HG02981 (cell line): Measurements from ENCODE around the gene PNPLA1.
A peak's percentile ranks its signal among the peaks of the same experiment; 100 is the strongest.

Experiments
- ATAC-seq: cut with Tn5 transposase; IDR thresholded peaks from one replicate; pipeline ENCODE4 v1.9.1; 2021; ENCODE audit warnings: mild to moderate bottlenecking, moderate library complexity; ENCODE audit not compliant: unreplicated experiment

PNPLA1 gene

DNA sequence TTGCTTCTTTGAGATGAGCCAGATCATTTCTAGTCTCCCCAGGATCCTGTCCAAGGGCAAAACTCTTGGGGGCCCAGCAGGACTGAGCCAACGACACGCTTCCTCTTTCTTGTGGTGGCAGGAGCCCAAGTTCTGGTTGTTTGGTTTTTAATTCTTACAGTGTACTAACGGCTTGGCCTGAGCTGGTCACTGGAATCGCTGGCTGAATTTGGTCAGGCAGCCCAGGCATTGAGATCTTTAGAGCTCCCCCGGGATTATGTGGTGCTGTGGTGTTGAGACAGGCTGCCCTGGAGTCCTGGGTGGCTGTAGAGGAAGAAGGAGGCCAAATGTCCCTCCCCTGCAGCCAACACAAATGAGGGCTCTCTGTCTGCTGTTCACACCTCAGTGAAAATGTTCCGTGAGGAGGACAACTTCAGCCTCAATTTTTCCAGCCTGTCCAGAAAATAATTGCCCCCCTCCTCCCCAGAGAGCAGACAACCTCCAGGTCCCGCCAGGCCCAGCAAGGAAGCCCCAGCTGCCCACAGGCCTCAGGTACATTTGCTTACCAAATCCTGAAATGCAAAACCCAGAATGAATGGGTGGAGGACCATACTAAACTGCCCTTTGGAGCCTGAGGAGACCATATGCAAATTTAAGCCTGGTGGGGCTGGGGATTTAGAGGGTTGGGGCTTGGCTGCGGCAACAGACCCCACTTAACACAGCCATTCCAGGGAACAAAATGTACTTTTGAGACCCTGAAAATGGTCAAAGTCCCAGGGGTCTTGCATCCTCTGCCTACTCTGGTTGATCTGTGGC, 43.2 kb downstream of the PNPLA1 start:
- peak; percentile 50 for ATAC-seq

DNA sequence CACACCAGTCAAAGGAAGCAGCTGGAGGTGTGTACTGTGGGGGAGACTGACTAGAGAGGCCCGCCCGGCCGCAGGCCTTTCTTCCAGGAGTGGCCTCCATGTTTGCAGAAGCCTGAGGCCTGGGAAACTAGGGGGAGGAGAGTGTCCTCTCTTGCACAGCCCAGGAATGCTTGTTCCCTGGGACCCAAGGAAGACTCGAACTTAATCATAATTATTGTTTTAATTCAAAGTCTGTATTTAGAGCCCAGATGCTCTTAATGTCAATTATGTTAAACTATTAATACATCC, 43.7 kb downstream of the PNPLA1 start:
- no peak for ATAC-seq

DNA sequence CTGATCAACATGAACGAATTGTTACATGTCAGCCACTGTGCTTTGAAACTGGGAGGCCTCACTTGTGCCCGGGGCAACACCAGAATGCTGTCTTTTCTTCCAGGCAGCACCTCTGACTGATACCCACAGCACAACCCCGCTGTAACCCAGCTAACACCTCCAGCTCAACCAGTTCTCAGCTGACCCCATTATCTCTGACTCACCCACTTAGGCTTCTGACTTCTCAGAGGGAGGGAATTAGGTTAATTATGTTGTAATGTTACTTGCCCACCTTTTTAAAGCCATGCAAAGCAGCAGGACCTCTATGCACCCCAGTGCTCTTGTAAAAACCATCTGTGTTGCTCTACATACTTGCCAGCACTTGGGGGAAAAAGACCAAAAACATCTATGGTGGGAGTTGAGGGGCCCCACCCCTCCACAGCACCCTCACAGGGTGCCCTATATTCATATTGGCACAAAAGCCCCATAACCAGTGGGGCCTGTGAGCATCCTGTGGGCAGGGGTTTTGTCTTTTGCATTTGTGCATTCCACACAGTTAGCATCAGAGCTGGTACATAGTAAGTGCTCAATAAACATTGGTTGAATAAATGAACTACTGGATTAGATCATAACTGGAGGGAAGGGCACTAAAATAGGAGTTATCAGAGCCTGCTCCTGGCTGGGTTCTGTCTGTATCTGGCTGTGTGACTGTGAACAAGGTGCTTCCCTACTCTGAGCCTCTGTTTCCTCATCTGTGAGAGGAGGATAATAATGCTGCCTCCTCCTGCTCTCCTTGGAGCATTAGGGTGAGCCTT, 44.6 kb downstream of the PNPLA1 start:
- no peak for ATAC-seq

DNA sequence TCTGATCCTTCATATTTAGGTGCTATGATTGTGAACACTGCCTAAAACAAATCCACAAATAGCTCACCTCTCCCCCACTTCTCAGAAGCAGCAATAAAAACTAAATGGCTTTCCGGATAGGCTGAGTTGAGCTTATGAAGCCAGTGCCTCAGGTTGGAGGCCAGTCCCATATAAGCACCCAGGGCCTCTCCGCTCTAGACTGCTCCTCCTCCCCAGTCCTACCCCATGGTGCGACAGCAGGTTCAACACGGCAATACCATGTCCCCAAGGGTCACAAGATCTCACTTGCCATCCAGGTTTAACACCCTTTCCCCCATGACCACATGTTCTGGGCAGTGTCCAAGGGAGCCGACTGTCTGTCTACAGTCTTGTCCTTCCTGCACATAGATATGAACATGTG, 46.1 kb downstream of the PNPLA1 start:
- ATAC-seq: no peak

DNA sequence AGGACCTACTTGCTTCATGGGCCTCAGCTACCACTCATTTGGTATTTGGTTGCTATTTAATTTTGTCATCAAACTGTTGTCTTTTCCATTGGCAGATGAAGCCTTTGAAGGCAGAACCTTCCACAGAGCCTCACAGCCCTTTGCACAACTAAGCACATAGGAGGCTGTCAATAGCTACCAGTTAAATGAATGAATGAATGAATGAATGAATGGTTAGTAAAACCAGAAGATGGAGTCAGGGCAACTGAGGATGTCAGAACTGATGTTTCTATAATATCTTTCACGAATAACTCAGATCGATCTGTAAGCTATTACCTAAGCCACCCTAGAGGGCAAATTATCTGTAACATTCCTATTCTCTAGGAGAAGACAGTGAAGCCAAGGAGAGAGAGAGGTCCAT, 47.8 kb downstream of the PNPLA1 start:
- ATAC-seq: no peak

DNA sequence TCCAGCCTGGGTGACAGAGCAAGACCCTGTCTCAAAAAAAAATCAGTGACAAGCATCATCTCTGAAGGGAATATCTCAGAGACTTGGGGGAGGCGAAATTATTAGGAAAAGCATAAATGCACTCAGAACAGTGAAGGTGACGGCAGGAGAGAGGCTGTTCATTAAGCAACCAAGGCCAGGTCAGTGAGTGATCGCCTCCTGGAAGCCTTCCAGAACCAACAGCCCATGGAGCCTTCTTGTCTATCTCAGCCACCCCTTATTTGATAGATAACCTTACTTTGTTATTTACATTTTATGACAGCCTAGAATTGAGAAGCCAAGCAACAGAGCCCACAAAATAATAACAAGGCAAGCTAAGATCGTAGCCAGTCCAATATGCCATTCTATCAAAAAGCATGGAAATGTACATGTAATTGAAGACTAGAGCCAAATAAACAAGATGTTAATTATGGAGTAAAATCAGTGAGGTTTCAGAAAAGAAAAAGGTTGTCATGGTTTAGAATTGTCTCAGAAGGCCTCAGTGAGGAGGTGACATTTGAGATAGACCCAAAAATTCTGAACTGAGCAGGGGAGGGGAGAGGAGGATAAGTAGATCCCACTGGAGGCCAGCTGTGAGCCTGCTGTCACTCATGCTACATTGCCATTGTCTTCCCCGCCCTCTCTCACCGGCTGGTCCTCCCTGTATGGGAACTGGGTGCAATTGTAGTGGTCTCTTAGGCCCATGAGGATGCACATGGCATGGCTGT, 49.0 kb downstream of the PNPLA1 start:
- no peak for ATAC-seq

DNA sequence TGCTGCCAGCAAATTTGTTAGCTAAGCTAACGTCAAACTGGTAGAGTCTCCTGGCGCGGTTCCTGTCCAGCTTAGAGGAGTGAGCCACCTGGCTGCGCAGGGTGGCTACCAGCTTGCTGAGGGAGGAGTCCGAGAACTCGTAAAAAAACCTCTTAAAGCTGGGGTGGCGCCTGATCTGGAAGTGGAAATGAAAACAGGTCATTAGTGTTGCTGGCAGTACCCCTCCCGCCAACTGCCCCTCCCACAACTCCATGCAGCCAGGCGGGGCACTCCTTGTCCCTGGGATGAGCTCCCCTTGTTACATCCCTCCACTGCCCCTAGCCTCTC, 49.5 kb downstream of the PNPLA1 start:
- no peak for ATAC-seq

DNA sequence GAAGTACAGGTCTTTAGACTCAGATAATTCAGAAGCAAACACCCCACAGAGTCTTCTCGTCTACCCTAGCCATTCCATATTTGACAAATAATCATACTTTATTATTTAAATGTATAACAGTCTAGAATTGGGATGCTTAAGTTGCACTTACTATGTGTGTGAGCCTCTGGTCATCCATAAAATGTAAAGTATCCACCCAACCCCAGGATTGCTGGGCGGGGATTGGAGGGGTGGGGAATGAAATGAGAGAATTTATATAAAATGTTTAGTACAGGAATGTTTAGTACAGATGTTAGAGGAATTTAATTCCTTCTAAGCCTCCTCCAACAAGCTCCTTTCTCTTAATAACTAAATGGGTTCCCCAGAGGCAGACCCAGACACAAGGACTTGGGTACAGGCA, 50.0 kb downstream of the PNPLA1 start:
- no peak for ATAC-seq

DNA sequence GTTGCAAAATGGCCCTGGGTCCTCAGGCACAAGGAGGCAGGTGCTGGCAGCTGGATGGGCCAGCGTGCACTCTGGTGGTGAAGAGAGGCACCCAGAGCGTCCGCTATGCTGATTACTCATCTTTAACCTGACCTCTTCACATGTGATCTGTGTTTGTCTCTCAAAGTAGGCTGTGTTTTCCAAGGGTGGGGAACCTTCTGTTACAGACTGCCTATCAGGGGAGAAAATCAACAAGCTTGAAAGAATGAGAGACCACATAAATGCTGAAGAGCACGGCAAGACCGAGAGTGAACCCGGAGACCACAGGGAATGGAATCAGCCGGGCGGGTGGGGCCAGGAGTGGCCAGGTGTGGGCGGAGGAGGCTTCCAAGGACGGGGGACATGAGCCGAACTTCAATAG, 50.6 kb downstream of the PNPLA1 start:
- no peak for ATAC-seq

DNA sequence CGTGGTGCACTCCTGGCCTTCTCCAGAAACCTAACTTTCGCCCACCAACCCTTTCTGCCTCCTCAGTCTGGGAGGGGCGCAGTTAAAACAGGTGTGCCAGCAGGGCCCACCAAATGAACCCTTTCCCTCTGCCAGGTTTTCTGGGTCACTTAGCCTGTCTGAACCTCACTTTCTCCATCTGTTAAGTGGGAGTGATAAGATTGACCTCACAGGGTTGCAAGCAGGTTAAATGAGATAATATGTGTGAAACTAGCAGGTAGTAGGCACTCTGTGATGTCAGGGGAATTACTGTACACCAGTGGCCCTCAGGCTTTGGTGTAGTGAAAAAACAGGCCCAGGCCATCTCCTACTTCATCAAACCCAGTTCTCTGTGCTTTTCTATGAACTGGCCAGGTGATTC, 52.7 kb downstream of the PNPLA1 start:
- ATAC-seq: no peak

DNA sequence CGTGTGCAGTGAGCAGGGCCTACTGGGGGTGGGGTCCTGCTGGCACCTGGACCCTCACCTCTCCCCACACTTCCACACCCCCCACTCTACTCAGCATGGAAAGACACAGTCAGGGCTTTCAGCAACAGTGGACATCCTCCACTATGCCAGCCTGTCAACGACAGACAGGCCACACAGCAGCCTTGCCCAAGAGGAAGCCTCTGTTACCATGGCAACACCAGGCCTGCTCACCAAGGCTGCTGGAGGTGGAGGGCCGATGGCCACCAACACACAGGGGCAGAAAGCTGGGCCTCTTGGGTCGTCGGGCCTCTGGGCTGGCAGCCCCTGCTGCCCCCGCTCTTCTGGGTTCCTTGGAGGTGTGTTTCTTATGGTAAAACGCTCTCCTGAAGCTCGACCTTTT, 53.2 kb downstream of the PNPLA1 start:
- no peak for ATAC-seq

DNA sequence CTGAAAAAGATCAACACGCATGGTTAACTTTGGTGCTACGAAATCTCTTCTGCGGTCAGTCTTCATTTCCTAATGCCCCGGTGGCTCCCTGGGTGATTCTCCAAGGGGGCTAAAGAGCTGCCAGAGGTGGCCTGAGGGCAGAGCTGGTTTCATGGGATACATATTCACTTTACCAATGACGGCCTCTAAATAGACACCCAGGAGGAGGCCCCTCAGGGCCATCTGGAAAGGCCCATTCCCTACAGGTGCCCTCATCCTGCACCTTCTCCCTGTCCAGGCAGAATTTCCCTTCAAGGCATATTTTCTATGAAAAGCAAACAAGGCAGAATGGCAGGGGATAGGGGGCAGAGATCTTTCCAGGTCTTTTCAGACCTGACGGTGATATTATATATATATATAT, 54.3 kb downstream of the PNPLA1 start:
- ATAC-seq: no peak

DNA sequence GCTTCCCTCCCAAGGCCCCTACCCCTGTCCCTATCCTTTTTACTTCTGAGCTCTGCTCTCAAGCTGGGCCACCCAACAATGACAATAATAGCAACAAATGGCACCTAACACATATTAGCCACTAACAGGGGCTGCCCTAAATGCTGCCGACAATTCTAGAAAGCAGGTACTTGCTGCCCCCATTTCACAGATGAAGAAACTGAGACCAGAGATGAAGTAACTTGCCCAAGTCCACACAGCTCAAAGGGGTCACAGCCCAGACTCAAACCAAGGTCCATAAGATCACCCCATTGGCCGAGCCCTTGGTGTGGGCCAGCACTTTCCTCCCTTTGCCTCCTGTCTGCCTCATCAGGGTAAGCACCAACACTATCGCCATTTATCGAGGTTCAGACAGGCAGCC, 54.9 kb downstream of the PNPLA1 start:
- ATAC-seq: no peak

DNA sequence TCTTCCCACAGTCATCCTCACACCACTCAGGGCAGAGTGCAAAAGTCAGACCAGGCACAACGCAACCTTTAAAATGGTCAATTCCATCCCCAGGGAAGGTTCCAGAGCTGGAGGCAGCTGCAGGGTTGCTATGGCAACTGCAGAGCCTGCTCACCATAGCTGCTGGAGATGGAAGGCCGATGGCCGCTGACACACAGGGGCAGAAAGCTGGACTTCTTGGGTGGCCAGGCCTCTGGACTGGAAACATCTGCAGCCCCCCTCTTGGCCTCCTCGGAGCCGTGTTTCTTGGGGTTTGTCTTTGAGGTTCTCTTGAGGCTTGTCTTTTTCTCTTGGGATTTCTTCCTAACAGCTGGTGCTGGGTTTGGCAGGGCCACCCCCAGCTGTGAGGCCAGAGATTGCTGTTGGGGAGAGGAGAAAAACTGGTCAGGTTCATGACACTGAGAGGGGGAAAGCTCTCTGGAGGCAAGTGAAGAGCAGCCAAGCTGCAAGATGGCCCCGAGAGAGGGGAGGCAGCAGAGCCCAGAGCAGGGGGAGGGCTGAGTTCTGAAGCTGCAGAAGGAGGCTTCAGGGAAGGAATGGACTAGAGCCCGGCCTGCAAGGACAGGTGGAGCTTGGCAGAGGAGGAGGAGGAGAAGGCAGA, 56.6 kb downstream of the PNPLA1 start:
- ATAC-seq: no peak

DNA sequence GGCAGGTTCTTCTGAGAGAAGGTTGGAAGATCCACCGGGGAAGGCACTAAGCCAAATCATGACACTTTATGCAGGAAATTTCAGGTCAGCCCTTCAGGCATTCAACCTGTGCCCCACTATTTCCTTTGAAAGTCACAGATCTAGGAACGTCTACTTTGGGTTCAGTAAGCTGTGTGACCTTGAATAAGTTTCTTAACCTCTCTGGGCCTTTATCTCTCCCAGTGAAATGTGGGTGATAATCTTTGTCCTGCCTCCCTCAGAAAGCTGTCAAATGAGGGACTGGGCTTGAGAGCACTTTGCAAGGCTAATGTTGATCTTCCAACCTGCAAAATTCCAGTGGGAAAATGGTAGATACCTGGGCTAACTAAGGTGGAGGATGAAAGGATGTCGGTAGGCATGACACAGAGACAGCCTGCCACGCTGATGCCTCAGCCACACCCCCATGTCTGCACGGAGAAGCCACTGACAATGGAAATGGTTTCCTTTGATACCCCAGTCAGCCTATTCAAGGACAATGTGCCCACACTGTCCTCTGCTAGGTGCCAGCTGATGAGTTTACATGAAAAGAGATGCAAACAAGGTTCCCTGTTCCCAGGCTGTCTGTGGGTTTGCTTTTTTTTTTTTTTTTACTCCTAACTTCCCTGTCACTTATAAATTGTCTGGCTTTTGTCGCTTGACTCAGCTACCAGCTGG, 57.5 kb downstream of the PNPLA1 start:
- ATAC-seq: no peak

DNA sequence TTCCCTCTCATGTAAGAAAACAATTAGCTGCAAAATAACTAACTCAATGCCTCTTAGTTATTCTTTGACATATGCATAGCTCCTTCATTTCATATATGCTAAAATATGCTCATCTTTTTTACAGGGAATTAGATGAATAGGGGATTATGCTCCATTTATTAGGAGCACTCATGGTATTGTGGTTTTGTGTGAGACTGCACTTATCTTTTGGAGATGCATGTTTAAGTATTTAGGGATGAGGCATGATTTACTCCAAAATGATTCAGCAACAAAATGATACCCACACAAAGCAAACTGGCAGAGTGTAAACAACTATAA, 58.0 kb downstream of the PNPLA1 start:
- ATAC-seq: no peak

DNA sequence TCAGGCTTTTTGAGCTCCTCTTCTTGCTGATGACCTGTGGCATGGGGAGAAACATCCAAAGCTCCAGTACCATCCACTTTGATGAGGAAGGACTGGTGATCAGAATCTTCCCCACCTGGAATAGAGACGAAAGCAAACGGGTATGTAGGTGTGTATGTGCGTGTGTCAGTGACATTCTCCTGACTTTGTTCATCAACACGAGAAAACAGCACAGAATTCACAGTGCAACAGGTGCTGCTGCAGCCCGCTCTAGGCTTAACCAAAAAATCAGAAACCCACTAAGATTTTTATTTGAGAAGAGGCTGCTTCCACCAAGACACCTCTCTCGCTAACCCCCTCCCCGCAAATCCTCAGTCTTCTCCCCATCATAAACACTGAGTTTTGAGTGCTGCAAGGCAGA, 58.7 kb downstream of the PNPLA1 start:
- ATAC-seq: no peak

DNA sequence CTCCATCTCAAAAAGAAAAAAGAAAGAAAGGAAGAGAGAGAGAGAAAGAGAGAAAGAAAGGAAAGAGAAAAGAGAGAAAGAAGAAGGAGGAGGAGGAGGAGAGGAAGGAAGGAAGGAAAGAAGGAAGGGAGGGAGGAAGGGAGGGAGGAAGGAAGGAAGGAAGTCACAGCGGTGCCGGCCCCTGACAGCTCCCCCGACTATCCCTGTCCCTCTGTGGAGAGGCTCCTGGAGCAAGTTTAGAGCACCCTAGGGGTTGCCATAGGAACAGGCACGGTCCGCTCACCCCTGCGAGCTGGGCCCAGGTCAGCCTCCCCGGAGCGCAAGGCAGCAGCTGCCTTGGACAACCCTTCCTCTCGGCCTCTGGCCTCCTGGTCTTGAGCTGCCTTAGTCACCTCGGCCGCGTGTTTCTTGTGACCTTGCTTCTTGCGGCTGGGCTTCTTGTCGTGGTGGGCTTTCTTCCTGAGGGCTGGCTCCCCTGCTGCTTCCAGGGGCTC, 60.0 kb downstream of the PNPLA1 start:
- ATAC-seq: no peak

DNA sequence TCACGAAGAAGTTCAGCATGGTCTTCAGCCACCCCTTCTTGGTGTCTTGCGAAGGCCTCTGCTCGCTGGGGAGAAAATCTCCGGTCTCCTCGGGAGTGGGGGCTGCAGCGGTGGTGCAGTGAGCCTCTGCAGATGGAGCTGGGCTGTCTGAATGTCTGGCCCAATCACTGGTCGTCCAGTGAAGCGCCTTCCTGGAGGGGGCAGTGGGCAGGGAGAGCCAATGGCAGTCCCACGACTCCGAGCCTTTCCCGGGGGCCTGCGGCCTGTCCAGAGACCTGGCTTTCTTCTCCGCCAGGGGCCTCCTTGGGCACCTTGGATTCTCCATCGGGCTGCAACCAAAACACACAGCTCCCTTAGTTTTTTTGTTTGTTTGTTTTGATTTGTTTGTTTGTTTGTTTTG, 60.5 kb downstream of the PNPLA1 start:
- no peak for ATAC-seq

DNA sequence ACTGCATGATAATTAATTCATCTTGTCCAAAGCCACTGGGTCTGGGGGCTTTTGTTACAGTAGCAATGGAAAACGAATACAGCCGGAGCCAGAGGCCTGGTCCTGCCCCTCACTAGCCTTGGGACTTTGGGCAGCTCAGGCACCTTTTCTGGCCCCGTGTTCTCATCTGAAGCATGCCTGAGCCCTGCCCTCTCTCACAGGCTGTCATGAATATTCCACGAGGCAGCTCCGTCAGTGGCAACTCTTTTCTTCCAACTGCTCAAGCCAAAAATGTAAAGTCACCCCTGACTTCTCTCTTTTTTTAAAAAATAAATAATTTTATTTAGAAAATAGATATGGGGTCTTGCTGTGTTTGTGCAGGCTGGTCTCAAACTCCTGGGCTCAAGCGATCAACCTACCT, 61.5 kb downstream of the PNPLA1 start:
- no peak for ATAC-seq
